GM21576 (cell line): ENCODE data around the gene POLA2.
A peak's percentile ranks its signal among the peaks of the same experiment; 100 is the strongest.
"Not testable (repeated sequence)": the region's sequence is repeated elsewhere in the genome, so short reads cannot be mapped to it uniquely, and the experiment has no call there.

Source experiments
- ATAC-seq: cut with Tn5 transposase; IDR thresholded peaks from one replicate; pipeline ENCODE4 v1.9.1; 2021; ENCODE audit warnings: mild to moderate bottlenecking, moderate library complexity; ENCODE audit not compliant: unreplicated experiment

Gene POLA2

GRCh38 chr11:65241134-65241533, 20.6 kb upstream of the POLA2 start:
- ATAC-seq = no peak

- ATAC-seq = no peak
These were observed 20.1 kb upstream of the POLA2 start for GRCh38 chr11:65241692-65242091.

DNA sequence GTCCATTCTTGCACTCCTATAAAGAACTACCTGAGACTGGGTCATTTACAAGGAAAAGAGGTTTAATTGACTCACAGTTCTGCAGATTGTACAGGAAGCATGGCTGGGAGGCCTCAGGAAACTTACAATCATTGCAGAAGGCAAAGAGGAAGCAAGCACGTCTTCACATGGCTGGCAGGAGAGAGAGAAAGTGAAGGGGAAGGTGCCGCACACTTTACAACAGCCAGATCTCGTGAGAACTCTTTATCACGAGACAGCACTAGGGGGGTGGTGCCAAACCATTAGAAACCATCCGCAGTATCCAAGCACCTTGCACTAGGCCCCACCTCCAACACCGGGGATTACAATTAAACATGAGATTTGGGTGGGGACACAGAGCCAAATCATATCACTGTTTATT, 19.4 kb upstream of the POLA2 start:
- ATAC-seq = no peak

- ATAC-seq = no peak
These were observed 18.0 kb upstream of the POLA2 start for GRCh38 chr11:65243797-65244196.

GRCh38 chr11:65245046-65245445, 16.7 kb upstream of the POLA2 start:
- ATAC-seq = not testable (repeated sequence)

DNA sequence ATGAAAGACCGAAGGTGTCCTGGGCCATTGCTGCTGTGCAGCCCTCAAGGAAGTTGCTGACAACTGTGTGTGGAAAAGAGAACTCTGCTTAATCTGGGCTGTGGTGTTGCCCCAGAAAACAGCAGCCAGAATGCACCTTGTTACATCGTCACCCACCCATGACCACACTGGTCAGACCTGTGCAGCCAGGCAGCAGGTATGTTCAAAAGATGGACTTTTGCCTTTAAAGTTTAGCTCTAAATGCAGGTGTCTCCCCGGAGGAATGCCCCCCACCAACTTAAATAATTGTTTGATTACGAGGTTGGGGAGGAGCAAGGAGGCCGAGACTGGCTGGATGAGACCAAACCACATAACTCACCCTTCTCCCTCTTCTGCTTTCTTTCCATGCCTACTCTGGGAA, 15.3 kb upstream of the POLA2 start:
- ATAC-seq = no peak

DNA sequence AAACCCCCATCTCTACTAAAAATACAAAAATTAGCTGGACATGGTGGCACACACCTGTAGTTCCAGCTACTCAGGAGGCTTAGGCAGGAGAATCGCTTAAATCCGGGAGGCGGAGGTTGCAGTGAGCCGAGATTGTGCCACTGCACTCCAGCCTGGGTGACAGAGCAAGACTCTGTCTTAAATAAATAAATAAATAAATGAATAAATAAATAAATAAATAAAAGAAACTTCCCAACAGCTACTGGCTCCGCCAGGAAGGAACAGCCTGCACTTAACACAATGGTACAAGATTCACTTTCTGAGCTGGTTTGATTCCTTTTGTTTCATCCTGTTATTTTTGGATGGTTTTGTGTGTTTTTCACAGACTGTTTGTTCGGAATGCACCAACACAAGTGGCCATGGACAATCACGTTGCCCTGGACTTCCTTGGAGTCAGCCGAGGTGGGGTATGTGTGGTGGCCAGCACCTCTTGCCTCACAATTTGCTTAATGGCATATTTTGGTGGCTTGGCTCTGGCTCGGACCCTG, 13.5 kb upstream of the POLA2 start:
- not testable (repeated sequence) for ATAC-seq

GRCh38 chr11:65251476-65251875, 10.3 kb upstream of the POLA2 start:
- ATAC-seq = no peak

DNA sequence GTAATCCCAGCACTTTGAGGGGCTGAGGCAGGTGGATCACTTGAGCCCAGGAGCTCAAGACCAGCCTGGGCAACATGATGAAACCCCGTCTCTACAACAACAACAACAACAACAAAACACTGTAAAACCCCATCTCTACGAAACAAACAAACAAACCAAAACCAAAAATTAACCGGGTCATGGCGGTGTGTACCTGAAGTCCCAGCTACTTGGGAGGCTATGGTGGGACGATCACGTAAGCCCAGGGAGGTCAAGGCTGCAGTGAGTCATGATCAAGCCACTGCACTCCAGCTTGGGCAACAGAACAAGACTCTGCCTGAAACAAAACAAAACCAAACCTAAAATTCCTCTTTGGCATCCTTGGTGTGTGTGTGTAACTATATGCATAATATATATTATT, 7.0 kb upstream of the POLA2 start:
- no peak for ATAC-seq

- no peak for ATAC-seq
These were observed 2.8 kb upstream of the POLA2 start for GRCh38 chr11:65258988-65259387.

- no peak for ATAC-seq
These were observed 1.5 kb upstream of the POLA2 start for GRCh38 chr11:65260302-65260701.

GRCh38 chr11:65260756-65261590, 789 bp upstream of the POLA2 start:
- peak; percentile 6 for ATAC-seq

DNA sequence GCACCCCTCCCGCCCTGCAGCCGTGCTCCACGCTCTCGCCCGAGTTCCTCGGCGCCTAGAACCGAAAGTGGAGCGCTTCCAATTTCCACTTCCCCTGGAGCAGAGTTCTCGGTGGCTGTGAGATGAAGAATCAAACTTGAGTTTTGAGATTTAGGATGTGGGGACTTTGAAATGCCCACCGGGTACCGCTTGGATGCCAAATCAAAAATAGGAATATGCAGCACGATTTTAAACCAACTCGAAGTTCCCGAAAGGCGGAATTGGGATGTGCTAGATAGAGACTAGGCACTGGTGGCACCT, 569 bp downstream of the POLA2 start:
- ATAC-seq = no peak

DNA sequence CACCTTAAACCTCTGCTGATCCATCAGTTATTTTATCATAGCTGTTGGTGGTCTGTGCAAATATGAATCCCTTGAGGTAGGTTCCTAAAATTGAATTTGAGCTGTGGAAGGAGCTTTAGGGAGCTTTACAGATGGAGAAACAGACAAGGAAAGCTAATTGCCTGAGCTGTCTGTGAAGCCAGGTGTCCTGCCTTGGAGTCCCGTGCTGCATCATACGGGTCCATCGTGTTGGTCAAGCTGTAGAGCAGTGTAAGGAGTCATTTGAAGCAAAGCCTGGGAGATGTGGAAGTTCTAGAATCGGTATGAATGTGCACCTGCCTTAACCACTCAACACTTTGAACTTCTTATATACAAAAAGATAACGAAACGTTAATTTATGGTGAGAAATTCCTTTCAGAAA, 1.0 kb downstream of the POLA2 start:
- no peak for ATAC-seq

GRCh38 chr11:65264747-65265146, 3.0 kb downstream of the POLA2 start:
- ATAC-seq = not testable (repeated sequence)

DNA sequence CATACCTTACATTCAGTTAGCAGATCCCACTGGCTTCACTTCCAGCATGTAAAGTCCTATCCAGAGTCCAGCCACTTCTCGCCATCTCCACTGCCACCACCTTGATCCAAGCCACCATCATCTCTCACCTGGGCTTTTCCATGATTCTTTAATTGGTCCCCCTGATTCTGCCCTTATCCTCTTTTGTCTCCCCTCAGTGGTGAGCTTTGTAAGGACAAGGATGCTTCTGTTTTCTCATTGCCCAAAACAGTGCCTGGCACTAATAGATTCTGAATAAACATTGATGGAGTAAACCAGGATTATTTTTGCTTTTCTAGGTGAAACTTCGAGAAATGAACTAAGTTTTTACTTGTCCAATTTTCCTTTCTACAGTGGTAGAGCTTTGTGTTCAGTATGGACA, 4.4 kb downstream of the POLA2 start:
- ATAC-seq = no peak

GRCh38 chr11:65274735-65275682, 13.2 kb downstream of the POLA2 start:
- no peak for ATAC-seq

- ATAC-seq = no peak
These were observed 14.1 kb downstream of the POLA2 start for GRCh38 chr11:65275906-65276305.

- no peak for ATAC-seq
These were observed 16.0 kb downstream of the POLA2 start for GRCh38 chr11:65277631-65278277.

DNA sequence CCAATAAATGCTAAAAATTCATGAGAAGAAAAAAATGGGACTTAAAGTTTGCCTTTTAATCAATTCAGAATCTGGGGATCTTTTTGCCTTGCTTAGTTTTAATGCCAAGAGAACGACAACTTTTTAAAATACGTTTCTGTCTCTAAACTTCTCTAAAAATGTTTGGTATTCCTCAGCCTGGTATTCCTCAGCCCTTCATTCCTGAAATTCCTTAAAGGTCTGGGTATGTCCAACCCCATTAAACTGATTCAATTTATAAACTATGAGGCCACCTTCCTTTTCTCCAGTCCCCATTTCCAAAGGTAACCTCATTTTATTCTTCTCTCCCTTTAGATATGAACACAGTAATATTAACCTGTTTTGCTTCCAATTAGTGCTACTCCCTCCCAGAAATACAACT, 16.6 kb downstream of the POLA2 start:
- no peak for ATAC-seq

- ATAC-seq = no peak
These were observed 17.5 kb downstream of the POLA2 start for GRCh38 chr11:65279279-65279678.
